Kidney epithelial cell (primary cell): ENCODE data around the gene SLC8A2. TPM values are rescaled to one million over a fixed set of nuclear protein-coding genes. Genes with fewer than 3 reads are reported as not detected.

Source experiments
- DNase-seq: peaks from one replicate; pipeline ENCODE4 v3.0.0-alpha.2; 2010; ENCODE audit warnings: low read depth
- H3K27me3 ChIP-seq: 2 replicates; pipeline ENCODE4 v1.6.0; 2011; ENCODE audit warnings: low read length; ENCODE audit not compliant: control insufficient read depth, insufficient read depth
- H3K36me3 ChIP-seq: 2 replicates; pipeline ENCODE4 v1.5.1; 2011; ENCODE audit warnings: low read length; ENCODE audit not compliant: control insufficient read depth, insufficient read depth
- H3K4me3 ChIP-seq: 2 replicates; pipeline ENCODE4 v1.5.1; 2011; ENCODE audit warnings: low read depth, mild to moderate bottlenecking, control low read depth, low read length
- total RNA-seq: library from RNA; depleted of rRNA; stranded (reverse); fragments of >200 nt; gene quantifications from 2 replicates; pipeline ENCODE4 v1.2.3, GENCODE V29; 2015
- TF ChIP-seq, protein P1 (sequence below): IDR thresholded peaks from 2 replicates; pipeline ENCODE4 v1.5.1; 2011; ENCODE audit warnings: mild to moderate bottlenecking, moderate library complexity, low read length, control low read depth, inconsistent platforms; ENCODE audit not compliant: insufficient read depth, poor library complexity, severe bottlenecking

Gene SLC8A2
- total RNA-seq, 1 donor from 2014 or later = not detected

DNA sequence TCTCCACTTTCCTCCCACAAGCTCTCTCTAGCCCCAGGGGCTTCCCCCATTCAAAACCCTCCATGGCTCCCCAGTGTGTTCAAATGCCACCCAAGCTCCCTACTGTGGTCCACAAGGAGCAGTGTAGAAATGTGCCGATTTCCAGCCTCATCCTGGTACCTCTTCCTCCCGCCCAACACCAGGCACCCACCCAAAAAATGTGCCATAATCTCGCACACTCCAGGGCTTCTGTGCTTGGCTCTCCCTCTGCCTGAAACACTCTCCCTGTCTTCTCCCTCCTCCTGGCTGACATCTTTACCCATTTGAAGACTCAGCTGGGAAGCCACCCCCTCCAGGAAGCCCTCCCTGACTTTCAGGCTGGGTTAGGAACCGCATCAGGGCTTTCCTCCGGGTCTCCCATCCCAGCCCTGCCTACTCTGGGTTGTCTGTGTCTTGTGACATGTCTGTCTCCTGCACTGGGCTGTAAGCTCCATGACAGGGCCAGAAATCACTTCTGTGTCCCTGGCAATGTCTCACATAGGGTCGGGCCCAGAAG, 35.7 kb downstream of the SLC8A2 start:
- H3K27me3 ChIP-seq = peaks cover 20% of the 10 kb centered on the region
- TF ChIP-seq, protein P1, sequence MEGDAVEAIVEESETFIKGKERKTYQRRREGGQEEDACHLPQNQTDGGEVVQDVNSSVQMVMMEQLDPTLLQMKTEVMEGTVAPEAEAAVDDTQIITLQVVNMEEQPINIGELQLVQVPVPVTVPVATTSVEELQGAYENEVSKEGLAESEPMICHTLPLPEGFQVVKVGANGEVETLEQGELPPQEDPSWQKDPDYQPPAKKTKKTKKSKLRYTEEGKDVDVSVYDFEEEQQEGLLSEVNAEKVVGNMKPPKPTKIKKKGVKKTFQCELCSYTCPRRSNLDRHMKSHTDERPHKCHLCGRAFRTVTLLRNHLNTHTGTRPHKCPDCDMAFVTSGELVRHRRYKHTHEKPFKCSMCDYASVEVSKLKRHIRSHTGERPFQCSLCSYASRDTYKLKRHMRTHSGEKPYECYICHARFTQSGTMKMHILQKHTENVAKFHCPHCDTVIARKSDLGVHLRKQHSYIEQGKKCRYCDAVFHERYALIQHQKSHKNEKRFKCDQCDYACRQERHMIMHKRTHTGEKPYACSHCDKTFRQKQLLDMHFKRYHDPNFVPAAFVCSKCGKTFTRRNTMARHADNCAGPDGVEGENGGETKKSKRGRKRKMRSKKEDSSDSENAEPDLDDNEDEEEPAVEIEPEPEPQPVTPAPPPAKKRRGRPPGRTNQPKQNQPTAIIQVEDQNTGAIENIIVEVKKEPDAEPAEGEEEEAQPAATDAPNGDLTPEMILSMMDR = no peak
- H3K36me3 ChIP-seq = no peaks in the 10 kb centered on the region
- no peak for DNase-seq
- no peak overlapping the region for H3K4me3 ChIP-seq

DNA sequence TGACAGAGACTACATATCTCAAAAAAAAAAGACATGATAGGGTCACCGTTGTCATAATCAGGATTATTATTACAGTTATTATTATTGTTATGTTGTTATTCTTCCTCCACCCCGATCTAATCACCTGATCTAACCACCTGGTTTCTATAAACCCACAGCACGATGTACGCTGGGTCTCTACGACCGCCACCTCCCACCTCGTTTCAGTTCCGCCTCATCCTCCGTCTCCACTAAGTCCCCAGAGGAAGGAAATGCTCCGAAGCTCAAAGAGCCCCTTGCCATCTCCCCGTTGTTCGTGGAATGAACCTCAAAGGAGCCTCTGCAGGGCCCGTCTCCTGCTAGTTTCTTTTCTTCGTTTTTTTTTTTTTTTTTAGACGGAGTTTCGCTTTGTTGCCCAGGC, 36.5 kb downstream of the SLC8A2 start:
- DNase-seq = no peak
- no peak overlapping the region for H3K4me3 ChIP-seq
- H3K27me3 ChIP-seq = peaks cover 24% of the 10 kb centered on the region
- TF ChIP-seq, protein P1 = no peak
- no peaks in the 10 kb centered on the region for H3K36me3 ChIP-seq

DNA sequence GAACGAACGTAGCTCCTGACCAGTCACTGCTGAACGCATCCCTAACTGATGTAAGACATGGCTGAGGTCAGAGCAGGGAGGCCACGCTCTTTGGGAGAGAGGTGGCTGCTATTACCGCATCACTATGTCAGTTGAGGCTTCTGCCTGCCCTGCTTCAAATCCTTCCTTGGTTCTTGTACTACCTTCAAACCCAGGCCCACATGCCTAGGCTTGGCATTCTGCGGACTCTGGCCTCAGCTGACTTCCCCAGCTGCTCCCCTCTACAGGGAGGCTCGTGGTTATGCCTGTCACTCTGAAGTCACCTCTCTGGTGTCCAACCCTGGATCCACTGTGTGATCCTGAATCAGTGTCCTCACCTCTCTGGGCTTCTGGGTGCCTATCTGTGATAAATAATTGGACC, 37.6 kb downstream of the SLC8A2 start:
- no peaks in the 10 kb centered on the region for H3K36me3 ChIP-seq
- TF ChIP-seq, protein P1 = no peak

DNA sequence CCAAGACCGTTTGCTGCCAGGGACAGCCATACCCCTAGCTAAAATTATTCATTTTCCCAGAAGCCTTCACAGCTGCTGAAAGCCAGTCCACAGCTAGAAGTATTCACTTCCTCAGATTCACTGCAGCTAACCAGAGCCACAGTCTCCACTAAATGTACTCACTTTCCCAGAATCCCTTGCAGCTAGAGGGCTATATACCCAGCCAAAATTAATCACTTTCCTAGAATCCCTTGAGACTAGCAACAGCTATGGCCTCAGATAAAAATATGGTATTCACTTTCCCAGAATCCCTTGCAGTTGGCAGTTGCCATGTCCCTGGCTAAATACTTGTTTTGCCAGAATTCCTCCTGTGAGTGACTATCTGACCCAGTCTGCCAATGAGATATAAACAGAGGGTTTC, 38.6 kb downstream of the SLC8A2 start:
- DNase-seq = no peak
- TF ChIP-seq, protein P1 = no peak
- Histone ChIP-seq H3K36me3 (no peaks in the 10 kb centered on the region), H3K27me3 (peaks cover 26% of the 10 kb centered on the region), H3K4me3 (no peak overlapping the region)

More for the DNA sequence above, 37.6 kb downstream of the SLC8A2 start:
- Histone ChIP-seq H3K27me3 (peaks cover 32% of the 10 kb centered on the region), H3K4me3 (no peak overlapping the region)
- no peak for DNase-seq

DNA sequence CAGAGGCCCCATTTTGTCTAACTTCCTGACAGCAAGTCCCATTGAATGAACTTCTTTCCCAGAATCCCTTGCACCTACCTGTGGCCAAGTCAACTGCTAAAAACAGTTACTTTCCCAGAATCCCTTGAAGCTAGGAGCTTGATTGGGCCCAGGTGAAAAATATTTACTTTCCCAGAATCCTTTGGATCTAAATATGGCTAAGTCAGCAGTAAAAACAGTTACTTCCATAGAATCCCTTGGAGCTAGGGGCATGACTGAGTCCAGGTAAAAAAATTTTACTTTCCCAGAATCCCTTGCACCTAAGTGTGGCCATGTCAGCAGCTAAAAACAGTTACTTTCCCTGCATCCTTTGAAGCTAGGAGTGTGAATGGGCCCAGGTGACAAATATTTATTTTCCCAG, 39.2 kb downstream of the SLC8A2 start:
- DNase-seq = no peak
- H3K4me3 ChIP-seq = no peak overlapping the region
- H3K36me3 ChIP-seq = no peaks in the 10 kb centered on the region
- H3K27me3 ChIP-seq = peaks cover 26% of the 10 kb centered on the region
- TF ChIP-seq, protein P1 = no peak

DNA sequence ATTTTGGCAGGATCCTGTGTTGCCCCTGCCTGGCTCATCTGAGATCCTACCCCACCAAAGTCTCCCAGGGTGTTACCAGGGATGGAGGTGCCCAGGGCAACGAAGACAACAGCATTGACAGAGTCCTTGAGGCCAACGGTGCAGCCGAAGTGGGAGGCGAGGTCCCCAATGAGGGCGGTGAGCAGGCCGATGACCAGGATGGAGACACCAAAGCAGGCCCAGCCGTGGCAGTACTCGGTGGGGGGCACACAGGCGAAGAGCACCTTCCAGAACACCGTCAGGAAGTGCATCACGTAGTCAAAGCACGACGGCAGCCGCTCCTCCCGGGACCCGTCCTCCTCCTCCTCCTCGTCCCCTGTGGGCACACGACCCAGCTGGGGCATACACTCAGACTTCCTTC, 39.6 kb downstream of the SLC8A2 start:
- TF ChIP-seq, protein P1 = no peak
- peaks cover 22% of the 10 kb centered on the region for H3K27me3 ChIP-seq
- H3K36me3 ChIP-seq = no peaks in the 10 kb centered on the region
- H3K4me3 ChIP-seq = no peak overlapping the region
- DNase-seq = no peak
